RWPE2 (cell line): ENCODE measurements around the gene DTNB.
A peak's percentile ranks its signal among the peaks of the same experiment; 100 is the strongest.

Experiments
- ATAC-seq: fragments of 200-7000 bp; cut with Tn5 transposase; 3 replicates; pipeline ENCODE4 v1.9.1; 2021; ENCODE audit warnings: low read depth
- DNase-seq: peaks from one replicate; pipeline ENCODE4 v3.0.0-alpha.2; 2020; ENCODE audit warnings: low spot score
- H3K27ac ChIP-seq: fragments of 450-650 bp; 2 replicates; pipeline ENCODE4 v1.5.1; 2017; ENCODE audit warnings: mild to moderate bottlenecking; ENCODE audit not compliant: poor library complexity, severe bottlenecking
- H3K27me3 ChIP-seq: fragments of 250-450 bp; sonication (Bioruptor Pico); 2 replicates; pipeline ENCODE4 v1.5.1; 2021; ENCODE audit warnings: mild to moderate bottlenecking, moderate library complexity; ENCODE audit not compliant: insufficient read depth, poor library complexity, severe bottlenecking
- H3K36me3 ChIP-seq: fragments of 250-450 bp; sonication (Bioruptor Pico); 2 replicates; pipeline ENCODE4 v1.5.1; 2020; ENCODE audit warnings: low read depth, mild to moderate bottlenecking, moderate library complexity
- H3K4me1 ChIP-seq: fragments of 250-450 bp; sonication (Bioruptor Pico); 2 replicates; pipeline ENCODE4 v1.5.1; 2021; ENCODE audit warnings: mild to moderate bottlenecking, moderate library complexity; ENCODE audit not compliant: insufficient read depth, poor library complexity, severe bottlenecking
- H3K4me3 ChIP-seq: fragments of 250-450 bp; sonication (Bioruptor Pico); 2 replicates; pipeline ENCODE4 v1.5.1; 2021; ENCODE audit warnings: mild to moderate bottlenecking, moderate library complexity; ENCODE audit not compliant: severe bottlenecking
- H3K9me3 ChIP-seq: fragments of 250-450 bp; sonication (Bioruptor Pico); 2 replicates; pipeline ENCODE4 v1.5.1; 2021; ENCODE audit warnings: mild to moderate bottlenecking, moderate library complexity; ENCODE audit not compliant: severe bottlenecking
- TF ChIP-seq, protein P1 (sequence below): fragments of 450-650 bp; IDR thresholded peaks from one replicate; pipeline ENCODE4 v1.5.1; 2017; ENCODE audit warnings: mild to moderate bottlenecking, moderate library complexity; ENCODE audit not compliant: poor library complexity, severe bottlenecking

DTNB gene

DNA sequence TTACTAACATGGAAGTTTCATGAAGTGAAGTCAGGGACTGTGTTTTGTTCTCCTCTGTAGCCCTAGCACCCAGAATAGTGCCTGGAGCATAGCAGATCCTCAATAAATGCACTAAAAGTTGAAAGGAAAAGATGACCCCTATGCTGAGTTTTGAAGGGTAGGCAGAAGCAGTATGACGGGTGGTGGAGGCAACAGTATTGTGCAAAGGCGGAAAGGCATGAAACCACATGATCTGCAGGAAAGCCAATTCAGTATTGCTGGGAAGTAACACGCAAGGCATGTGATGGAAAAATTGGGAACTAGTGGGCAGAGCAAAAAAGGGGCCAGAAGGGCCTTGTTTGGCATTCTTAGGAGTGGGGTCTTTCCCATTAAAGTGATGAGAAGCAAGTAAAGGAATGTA lies 23.1 kb downstream of the DTNB start:
- H3K9me3 ChIP-seq = no peaks in the 10 kb centered on the region
- no peak for ATAC-seq

DNA sequence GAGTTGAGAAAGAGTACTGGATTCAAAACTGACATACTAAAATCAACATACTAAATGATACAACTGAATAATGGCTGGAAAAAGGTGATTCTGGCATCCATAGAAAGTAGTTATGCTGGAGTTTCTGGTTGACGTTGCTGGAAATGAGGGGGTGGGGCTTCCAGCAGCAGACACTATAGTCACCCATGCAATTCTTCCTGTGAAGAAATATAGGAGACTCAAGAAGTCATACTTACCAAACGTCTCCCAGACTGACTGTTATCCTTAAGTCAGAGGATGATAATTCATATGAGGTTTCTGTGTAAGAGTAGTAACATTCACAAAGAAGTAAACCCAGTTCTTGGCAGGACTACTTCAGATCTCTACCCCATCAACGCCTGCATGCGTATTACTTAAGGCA lies 23.6 kb downstream of the DTNB start:
- Histone ChIP-seq H3K9me3 (no peaks in the 10 kb centered on the region), H3K27ac (peak overlapping the region; percentile 46), H3K36me3 (peaks cover 10% of the 10 kb centered on the region), H3K27me3 (no peaks in the 10 kb centered on the region), H3K4me3 (no peak overlapping the region), H3K4me1 (peaks cover 23% of the 10 kb centered on the region)
- DNase-seq = no peak
- no peak for ATAC-seq
- TF ChIP-seq, protein P1, sequence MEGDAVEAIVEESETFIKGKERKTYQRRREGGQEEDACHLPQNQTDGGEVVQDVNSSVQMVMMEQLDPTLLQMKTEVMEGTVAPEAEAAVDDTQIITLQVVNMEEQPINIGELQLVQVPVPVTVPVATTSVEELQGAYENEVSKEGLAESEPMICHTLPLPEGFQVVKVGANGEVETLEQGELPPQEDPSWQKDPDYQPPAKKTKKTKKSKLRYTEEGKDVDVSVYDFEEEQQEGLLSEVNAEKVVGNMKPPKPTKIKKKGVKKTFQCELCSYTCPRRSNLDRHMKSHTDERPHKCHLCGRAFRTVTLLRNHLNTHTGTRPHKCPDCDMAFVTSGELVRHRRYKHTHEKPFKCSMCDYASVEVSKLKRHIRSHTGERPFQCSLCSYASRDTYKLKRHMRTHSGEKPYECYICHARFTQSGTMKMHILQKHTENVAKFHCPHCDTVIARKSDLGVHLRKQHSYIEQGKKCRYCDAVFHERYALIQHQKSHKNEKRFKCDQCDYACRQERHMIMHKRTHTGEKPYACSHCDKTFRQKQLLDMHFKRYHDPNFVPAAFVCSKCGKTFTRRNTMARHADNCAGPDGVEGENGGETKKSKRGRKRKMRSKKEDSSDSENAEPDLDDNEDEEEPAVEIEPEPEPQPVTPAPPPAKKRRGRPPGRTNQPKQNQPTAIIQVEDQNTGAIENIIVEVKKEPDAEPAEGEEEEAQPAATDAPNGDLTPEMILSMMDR = no peak

More for the DNA sequence above, 23.1 kb downstream of the DTNB start:
- H3K36me3 ChIP-seq = peaks cover 10% of the 10 kb centered on the region; the same call in 1 of the 2 replicates
- DNase-seq = no peak
- H3K27ac ChIP-seq = peak overlapping the region; percentile 46
- TF ChIP-seq, protein P1 = no peak
- H3K4me1 ChIP-seq = peaks cover 28% of the 10 kb centered on the region
- no peak overlapping the region for H3K4me3 ChIP-seq
- H3K27me3 ChIP-seq = no peaks in the 10 kb centered on the region

DNA sequence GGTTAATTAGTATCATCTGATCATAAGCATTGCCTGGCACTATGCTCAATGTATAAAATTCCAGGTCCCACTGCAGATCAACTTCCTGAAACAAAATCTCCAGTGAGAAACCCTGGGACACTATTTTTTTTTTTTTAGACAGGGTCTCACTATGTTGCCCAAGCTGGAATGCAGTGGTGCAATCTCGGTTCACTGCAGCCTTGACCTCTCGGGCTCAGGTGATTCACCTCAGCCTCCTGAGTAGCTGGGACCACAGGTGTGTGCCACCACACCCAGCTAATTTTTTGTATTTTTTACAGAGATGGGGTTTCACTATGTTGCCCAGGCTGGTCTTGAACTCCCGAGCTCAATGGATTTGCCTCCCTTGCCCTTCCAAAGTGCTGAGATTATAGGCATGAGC lies 31.1 kb downstream of the DTNB start:
- no peaks in the 10 kb centered on the region for H3K27me3 ChIP-seq
- peaks cover 19% of the 10 kb centered on the region for H3K36me3 ChIP-seq
- TF ChIP-seq, protein P1 = no peak
- peaks cover 8% of the 10 kb centered on the region for H3K4me1 ChIP-seq
- ATAC-seq (no peak), DNase-seq (no peak)
- H3K4me3 ChIP-seq = no peak overlapping the region
- H3K9me3 ChIP-seq = no peaks in the 10 kb centered on the region
- no peak overlapping the region for H3K27ac ChIP-seq

DNA sequence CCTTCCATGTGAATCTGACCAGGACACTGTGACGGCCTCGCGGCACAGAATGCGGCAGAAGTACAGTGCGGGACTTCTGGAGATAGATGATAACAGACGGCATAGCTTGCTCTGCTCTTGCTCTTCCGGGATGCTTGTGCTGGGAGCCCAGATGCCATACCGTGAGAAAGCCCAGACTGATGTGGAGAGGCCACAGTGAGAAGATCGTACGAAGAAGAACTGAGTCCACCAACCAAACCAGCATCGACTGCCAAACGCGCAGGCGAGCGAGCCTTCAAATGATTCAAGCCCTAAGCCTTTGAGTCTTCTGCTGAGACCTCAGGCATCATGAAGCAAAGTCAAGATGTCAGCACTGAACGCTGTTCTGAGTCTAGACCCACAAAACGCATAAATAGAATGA lies 33.7 kb downstream of the DTNB start:
- Histone ChIP-seq H3K36me3 (peaks cover 24% of the 10 kb centered on the region), H3K27me3 (no peaks in the 10 kb centered on the region), H3K4me3 (no peak overlapping the region), H3K9me3 (no peaks in the 10 kb centered on the region), H3K4me1 (peaks cover 5% of the 10 kb centered on the region), H3K27ac (peak overlapping the region; percentile 16)
- DNase-seq (no peak), ATAC-seq (no peak)
- TF ChIP-seq, protein P1 = no peak

DNA sequence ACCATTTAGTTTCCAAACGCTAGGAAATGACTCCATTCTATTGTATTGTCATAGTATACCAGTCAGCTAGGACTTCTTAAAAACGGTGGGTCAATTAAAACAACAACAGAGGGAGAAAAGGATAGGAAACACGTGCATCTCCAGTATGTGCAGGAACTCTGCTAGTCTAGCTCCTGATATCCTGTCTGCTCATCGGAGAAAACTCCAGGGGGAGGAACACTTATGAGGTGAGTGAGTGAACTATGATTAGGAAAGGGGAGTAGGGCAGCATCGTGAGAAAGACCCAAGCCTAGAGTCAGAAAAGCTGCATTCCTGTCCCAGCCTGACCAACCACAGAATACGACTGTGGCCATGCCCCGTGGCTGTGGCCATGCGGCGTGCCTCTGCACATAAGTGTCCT lies 34.2 kb downstream of the DTNB start:
- no peak for DNase-seq
- TF ChIP-seq, protein P1 = no peak
- Histone ChIP-seq H3K27me3 (no peaks in the 10 kb centered on the region), H3K4me3 (no peak overlapping the region), H3K4me1 (peaks cover 5% of the 10 kb centered on the region), H3K27ac (peak overlapping the region; percentile 16), H3K36me3 (peaks cover 19% of the 10 kb centered on the region), H3K9me3 (no peaks in the 10 kb centered on the region)
- peak; percentile 61; the same call in 1 of the 3 replicates for ATAC-seq
